GM12878 (cell line): ENCODE results near the gene PRR29. TPM values are rescaled to one million over a fixed set of nuclear protein-coding genes. Genes with fewer than 3 reads are reported as not detected.
A peak's percentile ranks its signal among the peaks of the same experiment; 100 is the strongest.

Experiments used
- HSF1 ChIP-seq: fragments of 150-350 bp; IDR thresholded peaks from 2 replicates; pipeline ENCODE4 v1.6.1; 2014; ENCODE audit warnings: mild to moderate bottlenecking, low read depth, low read length
- JUNB ChIP-seq: IDR thresholded peaks from 2 replicates; pipeline ENCODE4 v1.6.1; 2016; ENCODE audit warnings: antibody characterized with exemption, mild to moderate bottlenecking
- MEF2A ChIP-seq: IDR thresholded peaks from 2 replicates; pipeline ENCODE4 v1.6.1; 2011; ENCODE audit warnings: low read depth, mild to moderate bottlenecking, low read length, moderate library complexity; ENCODE audit not compliant: insufficient read depth
- NFIC ChIP-seq: IDR thresholded peaks from 2 replicates; pipeline ENCODE4 v1.6.1; 2012; ENCODE audit warnings: low read depth, mild to moderate bottlenecking, inconsistent platforms, low read length, moderate library complexity
- NKRF ChIP-seq: fragments of 450-650 bp; conservative IDR thresholded peaks from 2 replicates; pipeline ENCODE4 v1.6.1; 2017; ENCODE audit warnings: mild to moderate bottlenecking, moderate library complexity
- PAX8 ChIP-seq: fragments of 450-650 bp; IDR thresholded peaks from 2 replicates; pipeline ENCODE4 v1.6.1; 2017; ENCODE audit warnings: mild to moderate bottlenecking, moderate library complexity
- PML ChIP-seq: IDR thresholded peaks from 2 replicates; pipeline ENCODE4 v1.6.1; 2012; ENCODE audit warnings: low read length, inconsistent platforms
- POLR2AphosphoS2 ChIP-seq: IDR thresholded peaks from 2 replicates; pipeline ENCODE4 v1.6.1; 2011; ENCODE audit warnings: low read depth, mild to moderate bottlenecking, low read length, improper control_type of control experiment, moderate library complexity
- RUNX3 ChIP-seq: IDR thresholded peaks from 2 replicates; pipeline ENCODE4 v1.6.1; 2012; ENCODE audit warnings: low read length, inconsistent platforms
- STAT3 ChIP-seq: IDR thresholded peaks from 2 replicates; pipeline ENCODE4 v1.6.1; 2011; ENCODE audit warnings: low read depth, low read length, improper control_type of control experiment
- TAF1 ChIP-seq: IDR thresholded peaks from 2 replicates; pipeline ENCODE4 v1.6.1; 2011; ENCODE audit warnings: mild to moderate bottlenecking, low read depth, low read length, borderline replicate concordance
- polyA plus RNA-seq, 11 experiments: library from polyadenylated mRNA; depleted of rRNA in 4 of 11; unstranded in 6 of 11; stranded (reverse) in 5 of 11; fragments of >200 nt; fragmentation: Nextera tagmentation in 4 of 11; fragmentation: Illumina TruSeq in 1 of 11; extraction: Ambion mirVana in 4 of 11; extraction: Trizol in 1 of 11; gene quantifications; 1 replicate in 1 of 11; 2 replicates in 10 of 11; pipeline versions ENCODE4 v1.2.1 to v1.2.3, GENCODE V29; 2011 to 2016; ENCODE audit warnings: inconsistent platforms in 2 of 11, missing spikeins in 2 of 11, low read depth in 1 of 11
- total RNA-seq, 4 experiments: library from RNA; depleted of rRNA in 3 of 4; stranded (reverse); fragments of >200 nt in 3 of 4; fragmentation: Illumina TruSeq in 1 of 4; extraction: Trizol in 1 of 4; gene quantifications; 2 replicates each; pipeline versions ENCODE4 v1.2.1 to v1.2.3, GENCODE V29; 2013 to 2021
- TF ChIP-seq, protein P1 (sequence below), 3 experiments: IDR thresholded peaks in 2 of 3; conservative IDR thresholded peaks in 1 of 3; 2 replicates each; pipeline ENCODE4 v1.5.1; 2011; ENCODE audit warnings: low read depth in 3 of 3, low read length in 3 of 3, mild to moderate bottlenecking in 3 of 3, control low read depth in 2 of 3, moderate library complexity in 2 of 3, inconsistent platforms in 1 of 3, mixed read lengths in 1 of 3; ENCODE audit not compliant: control insufficient read depth in 2 of 3, insufficient read depth in 1 of 3; ENCODE audit errors: extremely low read depth in 1 of 3
- TF ChIP-seq, protein P2 (sequence below): IDR thresholded peaks from 2 replicates; pipeline ENCODE4 v1.6.1; 2011; ENCODE audit warnings: borderline replicate concordance, low read depth, mild to moderate bottlenecking, moderate library complexity, mixed read lengths, low read length; ENCODE audit not compliant: insufficient read depth; ENCODE audit errors: extremely low read length
- TF ChIP-seq, protein P3 (sequence below): fragments of 450-650 bp; IDR thresholded peaks from 2 replicates; pipeline ENCODE4 v1.6.1; 2016; ENCODE audit warnings: mild to moderate bottlenecking
- TF ChIP-seq, protein P4 (sequence below): fragments of 450-650 bp; IDR thresholded peaks from 2 replicates; pipeline ENCODE4 v1.6.1; 2018; ENCODE audit warnings: borderline replicate concordance, mild to moderate bottlenecking; ENCODE audit not compliant: partially characterized antibody

PRR29 gene
- total and polyA plus RNA-seq, 10 of the 15 experiments (the other 5 are each of a cell fraction or from before 2014, with no cell fraction given): 0.01 to 2.4 (median 0.18) TPM; not detected in 3

DNA sequence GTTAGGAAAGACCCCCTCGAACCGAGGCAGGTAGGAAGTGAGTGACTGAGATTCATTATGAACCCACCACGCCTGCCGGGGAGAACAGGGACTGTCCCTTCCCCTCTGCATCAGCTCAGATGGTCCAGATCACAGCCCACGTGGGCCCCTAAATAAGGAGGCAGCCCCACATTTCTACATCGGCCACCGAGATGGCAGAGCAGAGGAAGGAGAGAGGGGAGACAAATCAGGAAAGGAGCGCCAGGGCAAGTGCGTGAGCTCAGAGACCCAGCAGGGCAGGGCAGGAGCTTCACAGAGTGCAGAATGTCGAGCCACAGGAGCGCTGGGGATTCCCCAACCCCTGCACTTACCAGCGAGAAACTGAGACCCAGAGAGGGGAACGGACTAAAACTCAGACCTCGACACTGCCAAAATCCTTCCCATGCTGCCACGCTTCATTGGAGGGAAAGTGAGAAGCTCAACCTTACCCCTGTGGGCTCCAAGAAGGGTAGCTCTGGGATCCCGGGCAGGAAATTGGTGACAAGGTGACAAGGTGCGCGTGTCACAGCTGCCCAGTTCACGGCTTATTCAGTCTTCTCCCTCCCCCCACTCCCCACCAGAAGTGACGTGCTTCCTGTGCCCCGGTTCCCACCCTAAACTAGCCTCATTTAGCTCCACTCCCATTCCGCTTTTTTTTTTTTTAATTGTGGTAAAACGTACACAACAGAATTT, 22.1 kb downstream of the PRR29 start, which contains the start of gene ICAM2 (continued):
- TF ChIP-seq, protein P1, sequence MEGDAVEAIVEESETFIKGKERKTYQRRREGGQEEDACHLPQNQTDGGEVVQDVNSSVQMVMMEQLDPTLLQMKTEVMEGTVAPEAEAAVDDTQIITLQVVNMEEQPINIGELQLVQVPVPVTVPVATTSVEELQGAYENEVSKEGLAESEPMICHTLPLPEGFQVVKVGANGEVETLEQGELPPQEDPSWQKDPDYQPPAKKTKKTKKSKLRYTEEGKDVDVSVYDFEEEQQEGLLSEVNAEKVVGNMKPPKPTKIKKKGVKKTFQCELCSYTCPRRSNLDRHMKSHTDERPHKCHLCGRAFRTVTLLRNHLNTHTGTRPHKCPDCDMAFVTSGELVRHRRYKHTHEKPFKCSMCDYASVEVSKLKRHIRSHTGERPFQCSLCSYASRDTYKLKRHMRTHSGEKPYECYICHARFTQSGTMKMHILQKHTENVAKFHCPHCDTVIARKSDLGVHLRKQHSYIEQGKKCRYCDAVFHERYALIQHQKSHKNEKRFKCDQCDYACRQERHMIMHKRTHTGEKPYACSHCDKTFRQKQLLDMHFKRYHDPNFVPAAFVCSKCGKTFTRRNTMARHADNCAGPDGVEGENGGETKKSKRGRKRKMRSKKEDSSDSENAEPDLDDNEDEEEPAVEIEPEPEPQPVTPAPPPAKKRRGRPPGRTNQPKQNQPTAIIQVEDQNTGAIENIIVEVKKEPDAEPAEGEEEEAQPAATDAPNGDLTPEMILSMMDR (IDR thresholded peaks at IDR 0.05 in 2 of 3, conservative IDR thresholded peaks at IDR 0.05 in 1 of 3; ENCODE audit: control insufficient read depth in 2 of 3, extremely low read depth in 1 of 3, insufficient read depth in 1 of 3, low read depth in 3 of 3, low read length in 3 of 3): peak in 1 of 3 experiments; percentile 15; a peak in 1 of 6 replicates
- TF ChIP-seq PAX8 (no peak), STAT3 (no peak), POLR2AphosphoS2 (no peak), NKRF (peak; percentile 69; the same call in 1 of the 2 replicates), TAF1 (peak; percentile 57; the same call in 1 of the 2 replicates), JUNB (no peak), HSF1 (no peak), PML (peak; percentile 83), RUNX3 (peak; percentile 63), MEF2A (peak; percentile 13; the same call in 1 of the 2 replicates), NFIC (peak; percentile 62)
- TF ChIP-seq, protein P2, sequence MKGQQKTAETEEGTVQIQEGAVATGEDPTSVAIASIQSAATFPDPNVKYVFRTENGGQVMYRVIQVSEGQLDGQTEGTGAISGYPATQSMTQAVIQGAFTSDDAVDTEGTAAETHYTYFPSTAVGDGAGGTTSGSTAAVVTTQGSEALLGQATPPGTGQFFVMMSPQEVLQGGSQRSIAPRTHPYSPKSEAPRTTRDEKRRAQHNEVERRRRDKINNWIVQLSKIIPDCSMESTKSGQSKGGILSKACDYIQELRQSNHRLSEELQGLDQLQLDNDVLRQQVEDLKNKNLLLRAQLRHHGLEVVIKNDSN: peak; percentile 80
- TF ChIP-seq, protein P3, sequence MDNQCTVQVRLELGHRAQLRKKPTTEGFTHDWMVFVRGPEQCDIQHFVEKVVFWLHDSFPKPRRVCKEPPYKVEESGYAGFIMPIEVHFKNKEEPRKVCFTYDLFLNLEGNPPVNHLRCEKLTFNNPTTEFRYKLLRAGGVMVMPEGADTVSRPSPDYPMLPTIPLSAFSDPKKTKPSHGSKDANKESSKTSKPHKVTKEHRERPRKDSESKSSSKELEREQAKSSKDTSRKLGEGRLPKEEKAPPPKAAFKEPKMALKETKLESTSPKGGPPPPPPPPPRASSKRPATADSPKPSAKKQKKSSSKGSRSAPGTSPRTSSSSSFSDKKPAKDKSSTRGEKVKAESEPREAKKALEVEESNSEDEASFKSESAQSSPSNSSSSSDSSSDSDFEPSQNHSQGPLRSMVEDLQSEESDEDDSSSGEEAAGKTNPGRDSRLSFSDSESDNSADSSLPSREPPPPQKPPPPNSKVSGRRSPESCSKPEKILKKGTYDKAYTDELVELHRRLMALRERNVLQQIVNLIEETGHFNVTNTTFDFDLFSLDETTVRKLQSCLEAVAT: peak; percentile 100
- TF ChIP-seq, protein P4, sequence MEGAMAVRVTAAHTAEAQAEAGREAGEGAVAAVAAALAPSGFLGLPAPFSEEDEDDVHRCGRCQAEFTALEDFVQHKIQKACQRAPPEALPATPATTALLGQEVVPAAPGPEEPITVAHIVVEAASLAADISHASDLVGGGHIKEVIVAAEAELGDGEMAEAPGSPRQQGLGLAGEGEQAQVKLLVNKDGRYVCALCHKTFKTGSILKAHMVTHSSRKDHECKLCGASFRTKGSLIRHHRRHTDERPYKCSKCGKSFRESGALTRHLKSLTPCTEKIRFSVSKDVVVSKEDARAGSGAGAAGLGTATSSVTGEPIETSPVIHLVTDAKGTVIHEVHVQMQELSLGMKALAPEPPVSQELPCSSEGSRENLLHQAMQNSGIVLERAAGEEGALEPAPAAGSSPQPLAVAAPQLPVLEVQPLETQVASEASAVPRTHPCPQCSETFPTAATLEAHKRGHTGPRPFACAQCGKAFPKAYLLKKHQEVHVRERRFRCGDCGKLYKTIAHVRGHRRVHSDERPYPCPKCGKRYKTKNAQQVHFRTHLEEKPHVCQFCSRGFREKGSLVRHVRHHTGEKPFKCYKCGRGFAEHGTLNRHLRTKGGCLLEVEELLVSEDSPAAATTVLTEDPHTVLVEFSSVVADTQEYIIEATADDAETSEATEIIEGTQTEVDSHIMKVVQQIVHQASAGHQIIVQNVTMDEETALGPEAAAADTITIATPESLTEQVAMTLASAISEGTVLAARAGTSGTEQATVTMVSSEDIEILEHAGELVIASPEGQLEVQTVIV: no peak
